Spleen (tissue), 11 donors: ENCODE measurements around the gene TNS1. TPM values are rescaled to one million over a fixed set of nuclear protein-coding genes. Genes with fewer than 3 reads are reported as not detected.

Experiments
- DNase-seq: peaks from one replicate; pipeline ENCODE4 v3.0.0-alpha.2; 2020
- H3K27ac ChIP-seq, 8 donors: fragments of 200-600 bp; sonication (generic) in 7 of 8; 1 replicate in 4 of 8; 2 replicates in 4 of 8; pipeline versions ENCODE4 v1.5.0 to v1.8.0; 2016 to 2021; ENCODE audit warnings: inconsistent platforms in 4 of 8, mild to moderate bottlenecking in 4 of 8, moderate library complexity in 1 of 8
- H3K27me3 ChIP-seq, 7 donors: fragments of 200-600 bp; sonication (generic) in 6 of 7; replicated peaks in 1 of 7; 1 replicate in 4 of 7; 2 replicates in 3 of 7; pipeline versions ENCODE4 v1.5.0 to v1.8.0; 2016 to 2021; ENCODE audit warnings: inconsistent platforms in 3 of 7, mild to moderate bottlenecking in 1 of 7
- H3K36me3 ChIP-seq, 6 donors: fragments of 200-600 bp; sonication (generic) in 5 of 6; 1 replicate in 4 of 6; 2 replicates in 2 of 6; pipeline versions ENCODE4 v1.5.0 to v1.8.0; 2016 to 2021; ENCODE audit warnings: inconsistent platforms in 2 of 6
- H3K4me1 ChIP-seq, 6 donors: fragments of 200-600 bp; sonication (generic) in 5 of 6; 1 replicate in 3 of 6; 2 replicates in 3 of 6; pipeline versions ENCODE4 v1.5.0 to v1.8.0; 2016 to 2021; ENCODE audit warnings: inconsistent platforms in 3 of 6
- H3K4me3 ChIP-seq, 8 donors: fragments of 200-600 bp; sonication (generic) in 7 of 8; 1 replicate in 4 of 8; 2 replicates in 4 of 8; pipeline versions ENCODE4 v1.5.0 to v1.8.0; 2016 to 2021; ENCODE audit warnings: inconsistent platforms in 4 of 8, mild to moderate bottlenecking in 4 of 8, moderate library complexity in 2 of 8
- H3K9me3 ChIP-seq, 8 donors: fragments of 200-600 bp; sonication (generic) in 7 of 8; 1 replicate in 4 of 8; 2 replicates in 4 of 8; pipeline versions ENCODE4 v1.5.0 to v1.8.0; 2016 to 2021; ENCODE audit warnings: inconsistent platforms in 4 of 8
- POLR2A ChIP-seq, 3 donors: fragments of 450-650 bp; IDR thresholded peaks; one replicate each; pipeline ENCODE4 v1.5.1; 2017; ENCODE audit warnings: antibody characterized with exemption in 3 of 3, mild to moderate bottlenecking in 1 of 3
- POLR2AphosphoS5 ChIP-seq, 3 donors: sonication (generic); formaldehyde crosslinking; IDR thresholded peaks; one replicate each; pipeline ENCODE4 v1.5.1; 2017; ENCODE audit warnings: antibody characterized with exemption in 3 of 3
- WGBS, 5 donors: extraction: QIAGEN DNeasy Blood & Tissue Kit in 3 of 5; methylation state at CpG; one replicate each; pipeline versions ENCODE4 v1.1.5 to v1.1.7; 2013 to 2018; 5-methylcytosine and 5-hydroxymethylcytosine counted together
- intact Hi-C: fragments of 100-400 bp; cut with DNase I; formaldehyde crosslinking; loops from one replicate; pipeline ENCODE4 v1.15.0; 2023; ENCODE audit warnings: low total_unique reads
- polyA plus RNA-seq, 3 donors: library from polyadenylated mRNA; stranded (reverse); fragments of 200-250 nt; gene quantifications; one replicate each; pipeline ENCODE4 v1.2.1, GENCODE V29; 2013
- total RNA-seq, 7 donors: library from RNA; depleted of rRNA in 3 of 7; stranded (reverse); fragments of >200 nt in 3 of 7; fragmentation: NEBNext Ultra II Directional in 4 of 7; extraction: Animal tissue kit (Norgen Biotek cat#: 25700) in 4 of 7; gene quantifications; one replicate each; pipeline versions ENCODE4 v1.1.0 to v1.2.1, GENCODE V29; 2016 to 2021
- TF ChIP-seq, protein P1 (sequence below), 11 experiments: fragments of 200-600 bp in 7 of 11; fragments of 450-650 bp in 4 of 11; sonication (generic) in 4 of 11; IDR thresholded peaks in 8 of 11; conservative IDR thresholded peaks in 3 of 11; 1 replicate in 7 of 11; 2 replicates in 4 of 11; pipeline versions ENCODE4 v1.4.0 to v1.8.0; 2016 to 2021; ENCODE audit warnings: antibody characterized with exemption in 11 of 11, inconsistent platforms in 4 of 11, mild to moderate bottlenecking in 1 of 11
- donor health status: healthy with polysubstance abuse.
- donor health status: DM: no; HTN: no; CAD: no; lungs with moderate emphysema.
- donor health status: DM: no; HTN: no; CAD: no.
- donor health status: Bipolar disorder and iron deficiency.
- donor health status: healthy.
- donor health status: DM: no; HTN: no; CAD: no.
- donor health status: DM: yes; HTN: yes; CAD: no.

The TNS1 gene
- total and polyA plus RNA-seq, 10 donors: 6.9 to 580 (median 246) TPM

- no peak for DNase-seq
- TF ChIP-seq POLR2A (IDR thresholded peaks at IDR 0.05) (no peak), POLR2AphosphoS5 (IDR thresholded peaks at IDR 0.05) (peak in 1 of 3 donors; percentile 17)
- TF ChIP-seq, protein P1, sequence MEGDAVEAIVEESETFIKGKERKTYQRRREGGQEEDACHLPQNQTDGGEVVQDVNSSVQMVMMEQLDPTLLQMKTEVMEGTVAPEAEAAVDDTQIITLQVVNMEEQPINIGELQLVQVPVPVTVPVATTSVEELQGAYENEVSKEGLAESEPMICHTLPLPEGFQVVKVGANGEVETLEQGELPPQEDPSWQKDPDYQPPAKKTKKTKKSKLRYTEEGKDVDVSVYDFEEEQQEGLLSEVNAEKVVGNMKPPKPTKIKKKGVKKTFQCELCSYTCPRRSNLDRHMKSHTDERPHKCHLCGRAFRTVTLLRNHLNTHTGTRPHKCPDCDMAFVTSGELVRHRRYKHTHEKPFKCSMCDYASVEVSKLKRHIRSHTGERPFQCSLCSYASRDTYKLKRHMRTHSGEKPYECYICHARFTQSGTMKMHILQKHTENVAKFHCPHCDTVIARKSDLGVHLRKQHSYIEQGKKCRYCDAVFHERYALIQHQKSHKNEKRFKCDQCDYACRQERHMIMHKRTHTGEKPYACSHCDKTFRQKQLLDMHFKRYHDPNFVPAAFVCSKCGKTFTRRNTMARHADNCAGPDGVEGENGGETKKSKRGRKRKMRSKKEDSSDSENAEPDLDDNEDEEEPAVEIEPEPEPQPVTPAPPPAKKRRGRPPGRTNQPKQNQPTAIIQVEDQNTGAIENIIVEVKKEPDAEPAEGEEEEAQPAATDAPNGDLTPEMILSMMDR (IDR thresholded peaks at IDR 0.05 in 8 of 11, conservative IDR thresholded peaks at IDR 0.05 in 3 of 11): no peak
- Histone ChIP-seq H3K27ac (no peak overlapping the region), H3K27me3 (no peaks in the 10 kb centered on the region), H3K4me3 (no peak overlapping the region), H3K9me3 (no peaks in the 10 kb centered on the region), H3K36me3 (peaks cover 0 to 100% (median 32%) of the 10 kb centered on the region in 6 donors), H3K4me1 (peaks cover 2 to 64% (median 32%) of the 10 kb centered on the region in 6 donors)
- intact Hi-C loops: no loop called here
- 77 to 90% (median 84%) methylated on average over 2 to 3 of the region's 3 CpGs for WGBS, 5 donors
These were observed 136.3 kb downstream of the TNS1 start for GRCh38 chr2:217866457-217866856.

DNA sequence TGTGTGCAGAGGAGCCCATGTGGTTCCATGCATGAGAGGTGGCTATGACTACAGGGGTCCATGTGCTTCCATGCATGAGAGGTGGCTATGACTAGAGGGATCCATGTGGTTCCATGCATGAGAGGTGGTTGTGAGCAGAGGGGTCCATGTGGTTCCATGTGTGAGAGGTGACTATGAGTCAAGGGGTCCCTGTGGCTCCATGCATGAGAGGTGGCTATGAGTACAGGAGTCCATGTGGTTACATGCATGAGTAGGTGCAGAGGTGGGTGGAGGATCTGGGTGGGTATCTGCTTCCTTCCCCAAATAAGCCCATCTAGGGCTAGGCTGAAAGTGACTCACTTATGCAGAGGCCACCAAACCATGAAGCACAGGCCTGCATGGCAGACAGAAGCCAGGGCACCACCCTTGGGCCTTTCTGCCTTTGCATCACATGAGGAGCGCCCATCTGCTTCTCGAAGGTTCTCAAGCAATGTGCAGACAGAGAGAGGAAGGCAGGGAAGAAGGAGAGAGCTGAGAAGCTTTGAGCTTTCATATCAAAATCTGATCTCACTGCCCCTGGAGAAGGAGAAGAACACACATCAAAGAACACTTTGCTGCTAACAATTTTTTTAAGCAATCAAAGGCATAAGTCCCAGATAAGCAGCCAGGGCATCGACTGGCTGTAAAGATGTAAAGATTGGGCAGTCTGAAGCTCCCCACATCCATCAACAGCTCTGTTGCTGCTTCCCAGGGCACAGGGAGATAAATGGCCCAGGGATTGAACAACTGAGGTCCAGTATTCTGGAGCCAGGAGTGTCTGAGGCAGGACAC lies 137.6 kb downstream of the TNS1 start:
- DNase-seq: no peak
- WGBS, 5 donors: 51 to 75% (median 58%) methylated on average over 3 of the region's 3 CpGs
- no peaks in the 10 kb centered on the region for H3K27me3 ChIP-seq
- H3K4me1 ChIP-seq: peaks cover 2 to 58% (median 29%) of the 10 kb centered on the region in 6 donors
- TF ChIP-seq POLR2A (IDR thresholded peaks at IDR 0.05): no peak
- TF ChIP-seq POLR2AphosphoS5 (IDR thresholded peaks at IDR 0.05): no peak
- TF ChIP-seq, protein P1 (IDR thresholded peaks at IDR 0.05 in 8 of 11, conservative IDR thresholded peaks at IDR 0.05 in 3 of 11): no peak
- H3K27ac ChIP-seq: peak overlapping the region in 1 of 8 donors; percentile 6
- no peak overlapping the region for H3K4me3 ChIP-seq
- intact Hi-C loops: no loop called here
- no peaks in the 10 kb centered on the region for H3K9me3 ChIP-seq
- H3K36me3 ChIP-seq: peaks cover 0 to 98% (median 32%) of the 10 kb centered on the region in 6 donors

GRCh38 chr2:217863883-217864282 lies 138.9 kb downstream of the TNS1 start:
- H3K27ac ChIP-seq: peak overlapping the region in 1 of 8 donors; percentile 42
- H3K9me3 ChIP-seq: no peaks in the 10 kb centered on the region
- intact Hi-C loops: no loop called here
- TF ChIP-seq POLR2A (IDR thresholded peaks at IDR 0.05) (no peak), POLR2AphosphoS5 (IDR thresholded peaks at IDR 0.05) (peak in 2 of 3 donors; percentile 11 to 32)
- peak; percentile 47 for DNase-seq
- H3K27me3 ChIP-seq: no peaks in the 10 kb centered on the region
- H3K4me3 ChIP-seq: no peak overlapping the region
- 82 to 90% (median 87%) methylated on average over 5 of the region's 5 CpGs for WGBS, 5 donors
- H3K36me3 ChIP-seq: peaks cover 0 to 98% (median 32%) of the 10 kb centered on the region in 6 donors
- H3K4me1 ChIP-seq: peaks cover 2 to 60% (median 28%) of the 10 kb centered on the region in 6 donors

- TF ChIP-seq, protein P1 (IDR thresholded peaks at IDR 0.05 in 8 of 11, conservative IDR thresholded peaks at IDR 0.05 in 3 of 11): no peak
- no peak for TF ChIP-seq POLR2A (IDR thresholded peaks at IDR 0.05)
- TF ChIP-seq POLR2AphosphoS5 (IDR thresholded peaks at IDR 0.05): no peak
- Histone ChIP-seq H3K9me3 (no peaks in the 10 kb centered on the region), H3K4me1 (peaks cover 2 to 77% (median 24%) of the 10 kb centered on the region in 6 donors), H3K27ac (no peak overlapping the region), H3K4me3 (no peak overlapping the region), H3K27me3 (no peaks in the 10 kb centered on the region), H3K36me3 (peaks cover 0 to 96% (median 20%) of the 10 kb centered on the region in 6 donors)
- WGBS, 5 donors: 86 to 94% (median 88%) methylated on average over 5 of the region's 5 CpGs
- intact Hi-C loops: no loop called here
- DNase-seq: peak; percentile 40
These were observed 141.4 kb downstream of the TNS1 start for GRCh38 chr2:217861334-217861877.
